GM21528 (cell line): ENCODE data around the gene LY86.
"Not testable (repeated sequence)": the region's sequence is repeated elsewhere in the genome, so short reads cannot be mapped to it uniquely, and the experiment has no call there.

Source experiments
- ATAC-seq: cut with Tn5 transposase; IDR thresholded peaks from one replicate; pipeline ENCODE4 v1.9.1; 2021; ENCODE audit warnings: mild to moderate bottlenecking, moderate library complexity; ENCODE audit not compliant: unreplicated experiment, low FRiP score

LY86 gene

DNA sequence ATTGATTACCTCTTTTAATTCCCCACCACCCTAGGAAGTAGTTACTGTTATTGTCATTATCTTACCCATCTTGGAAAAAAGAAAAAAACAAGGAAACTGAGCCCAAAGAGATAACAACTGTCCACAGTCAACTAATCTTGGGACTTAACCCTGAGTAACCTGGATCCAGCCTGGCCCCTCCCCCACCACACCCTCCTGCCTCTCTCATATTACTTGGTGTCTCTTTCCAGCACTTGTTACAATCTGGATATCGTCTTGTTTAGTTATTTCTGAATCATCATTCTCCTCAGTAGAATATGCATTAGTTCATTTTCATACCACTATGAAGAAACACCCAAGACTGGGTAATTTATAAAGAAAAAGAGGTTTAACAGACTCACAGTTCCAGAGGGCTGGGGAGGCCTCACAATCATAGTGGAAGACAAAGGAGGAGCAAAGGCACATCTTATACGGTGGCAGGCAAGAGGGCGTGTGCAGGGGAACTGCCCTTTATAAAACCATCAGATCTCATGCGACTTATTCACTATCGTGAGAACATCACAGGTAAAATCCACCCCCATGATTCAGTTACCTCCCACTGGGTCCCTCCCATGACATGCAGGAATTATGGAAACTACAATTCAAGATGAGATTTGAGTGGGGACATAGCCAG lies 60.3 kb downstream of the LY86 start:
- ATAC-seq, result no peak

DNA sequence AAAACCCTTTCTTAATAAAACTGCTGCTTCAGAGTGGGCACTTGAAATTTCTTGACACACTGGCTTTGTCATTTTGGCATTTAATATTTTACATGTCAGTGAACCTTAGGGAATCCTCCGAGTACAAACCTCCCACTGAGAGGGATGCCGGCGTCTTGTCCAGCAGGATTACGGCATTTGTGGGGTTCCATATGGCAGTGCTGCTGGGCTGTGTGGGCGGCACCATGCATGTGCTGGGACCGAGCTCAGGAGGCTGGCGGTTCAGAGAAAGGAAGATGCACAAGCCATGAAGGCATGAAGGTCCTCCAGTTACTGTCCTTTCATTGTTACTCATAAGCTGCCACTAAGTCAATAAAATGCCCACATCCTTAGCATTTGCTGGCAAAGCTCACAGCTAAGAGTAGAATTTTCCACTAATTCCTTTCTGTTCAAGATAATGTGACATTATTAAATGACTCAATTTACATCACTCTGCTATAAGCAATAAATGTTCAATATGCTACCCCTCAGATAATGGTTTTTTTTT lies 61.4 kb downstream of the LY86 start:
- ATAC-seq, result no peak

GRCh38 chr6:6650839-6651238 lies 62.3 kb downstream of the LY86 start:
- ATAC-seq, result no peak

DNA sequence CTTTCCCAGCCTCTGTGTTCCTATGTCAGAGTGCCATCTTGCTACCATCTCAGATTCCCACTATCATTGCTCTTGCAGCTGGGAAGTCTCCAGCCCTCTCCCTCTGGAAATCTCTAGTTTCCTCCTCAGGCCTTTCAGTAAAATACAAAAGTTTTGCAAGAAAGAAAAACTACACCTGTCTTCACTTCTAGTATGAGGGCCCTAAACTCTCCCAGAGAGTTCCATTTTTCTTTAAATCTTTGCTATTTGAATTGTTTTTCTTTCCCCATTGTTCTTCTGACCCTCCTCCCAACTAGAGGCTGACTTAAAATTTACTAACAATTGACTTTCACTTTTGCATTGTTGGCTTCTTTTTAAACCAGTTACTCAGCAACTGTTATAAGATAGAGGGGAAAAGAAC lies 62.8 kb downstream of the LY86 start:
- ATAC-seq, result no peak

DNA sequence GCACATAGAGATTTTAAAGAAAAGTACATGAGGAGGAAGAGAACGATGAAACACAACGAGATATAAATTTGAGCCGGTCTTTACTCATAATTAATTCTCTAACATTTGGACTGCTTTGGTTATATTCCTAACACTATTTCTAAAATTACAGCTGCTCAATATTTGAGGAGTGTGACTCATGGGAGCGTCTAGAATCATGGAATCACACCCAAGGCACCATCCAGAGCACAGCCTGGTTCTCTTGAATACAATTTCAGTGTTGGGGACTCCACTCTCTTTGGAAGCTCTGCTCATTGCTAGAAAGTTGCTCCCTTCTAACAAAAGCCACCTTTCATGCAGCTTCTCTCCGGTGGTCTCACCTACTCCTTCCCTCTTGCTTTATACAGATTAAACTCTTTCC lies 64.4 kb downstream of the LY86 start:
- no peak for ATAC-seq

DNA sequence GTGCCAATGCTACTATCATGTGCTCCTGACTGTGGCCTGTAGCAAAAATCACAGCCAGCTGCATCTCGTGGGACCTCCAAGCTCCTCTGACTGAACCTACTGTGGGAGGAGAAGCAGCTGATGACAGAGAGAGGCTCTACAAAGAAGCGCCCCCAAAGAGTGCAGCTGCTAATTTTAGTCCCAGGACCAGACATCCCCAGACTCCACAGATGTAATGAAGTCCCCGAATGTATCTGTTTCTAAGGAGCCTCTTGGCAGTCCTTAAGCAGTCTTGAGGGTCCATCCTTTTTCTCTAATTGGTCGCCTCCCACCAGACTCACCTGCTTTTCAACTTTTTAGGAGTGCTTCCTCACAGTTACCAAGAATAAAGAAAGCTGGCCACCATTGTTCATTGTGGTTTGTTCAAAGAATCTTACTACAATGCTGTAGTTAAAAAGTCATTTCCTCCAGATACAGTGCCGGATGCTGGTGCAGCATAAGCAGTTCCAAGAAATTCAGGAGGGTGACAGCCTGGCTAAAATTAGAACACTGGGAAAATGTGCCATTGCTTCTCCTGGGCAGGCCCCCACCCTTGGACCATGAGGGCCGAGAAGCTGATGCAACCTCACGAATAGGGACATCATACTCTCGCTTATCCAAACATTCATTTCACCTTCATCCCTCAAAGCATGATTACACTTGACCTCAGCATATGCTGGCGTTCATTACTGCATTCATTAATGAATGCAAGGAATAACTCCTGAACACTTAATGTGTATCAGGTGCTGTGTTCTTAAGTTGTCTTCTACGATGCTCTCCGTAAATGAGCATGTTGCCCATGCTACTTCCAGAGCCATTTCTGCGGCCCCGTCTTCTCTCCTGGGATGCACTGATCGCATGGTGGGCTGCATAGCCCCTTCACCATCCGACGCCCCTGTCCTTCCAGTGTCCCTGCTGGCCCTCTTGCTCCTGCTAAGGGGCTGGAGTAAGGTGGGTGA lies 66.4 kb downstream of the LY86 start:
- no peak for ATAC-seq

DNA sequence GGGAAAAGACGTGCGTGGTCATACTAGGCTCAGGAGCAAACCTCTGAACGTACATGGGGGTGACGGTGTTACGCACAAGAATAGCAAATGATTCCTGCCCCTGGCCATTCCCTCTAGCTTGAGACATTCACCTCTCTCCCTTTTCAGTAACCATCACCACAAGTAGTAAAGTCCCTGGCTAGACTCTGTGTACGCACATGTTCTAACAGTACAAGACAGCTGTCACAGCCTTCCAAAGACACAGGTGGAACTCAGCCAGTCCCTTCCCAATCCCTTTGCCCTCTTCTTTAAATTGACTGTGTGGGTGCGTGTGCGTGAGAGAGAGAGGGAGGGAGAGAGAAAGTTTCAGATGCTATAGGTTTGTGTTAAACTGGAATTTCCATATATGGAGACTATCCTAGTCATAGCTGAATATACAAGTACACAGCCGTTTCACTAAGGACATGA lies 67.3 kb downstream of the LY86 start:
- ATAC-seq, result no peak

DNA sequence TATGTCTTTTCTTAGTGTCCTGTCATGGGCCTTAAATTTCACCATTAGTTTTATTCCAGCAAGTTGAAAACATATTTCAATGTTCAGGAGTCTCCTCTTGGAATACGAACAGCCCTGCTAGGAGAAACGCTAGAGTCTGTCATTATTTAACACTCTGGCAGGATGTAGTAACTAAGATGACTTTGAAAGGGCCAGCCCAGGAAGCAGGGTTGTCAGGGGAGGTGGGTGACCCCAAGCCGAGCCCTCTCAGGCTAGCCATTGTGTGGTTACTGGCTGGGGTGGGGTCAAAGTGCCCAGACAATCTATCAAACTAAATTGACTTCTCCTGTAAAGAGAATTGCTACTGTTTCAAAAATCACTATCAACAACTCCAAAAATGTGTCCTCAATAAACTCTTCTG lies 67.8 kb downstream of the LY86 start:
- no peak for ATAC-seq

- no peak for ATAC-seq
Measured at GRCh38 chr6:6657085-6657819, 68.7 kb downstream of the LY86 start.

DNA sequence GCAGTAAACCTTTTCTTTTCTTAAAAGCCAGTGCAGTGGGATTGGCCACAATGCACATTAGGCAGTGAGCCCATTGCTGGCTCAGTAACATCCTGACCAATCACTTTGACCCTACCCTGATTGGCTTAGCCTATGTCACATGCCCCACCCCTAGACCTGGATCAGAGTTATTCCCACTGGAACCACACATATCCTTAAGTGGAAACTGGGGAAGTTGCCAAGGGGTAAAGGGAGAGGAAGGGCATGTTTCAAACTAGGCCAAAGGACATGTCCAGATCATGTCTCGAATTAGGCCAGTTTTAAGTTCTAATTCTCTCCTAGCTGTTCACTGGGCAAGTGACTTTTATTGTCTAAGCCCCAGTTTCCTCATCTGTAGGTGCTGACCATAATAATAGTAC lies 69.3 kb downstream of the LY86 start:
- ATAC-seq, result no peak

GRCh38 chr6:6659600-6660327 lies 71.2 kb downstream of the LY86 start:
- ATAC-seq, result peak; percentile 56

- ATAC-seq, result no peak
Measured at GRCh38 chr6:6660339-6661045, 72.0 kb downstream of the LY86 start.

DNA sequence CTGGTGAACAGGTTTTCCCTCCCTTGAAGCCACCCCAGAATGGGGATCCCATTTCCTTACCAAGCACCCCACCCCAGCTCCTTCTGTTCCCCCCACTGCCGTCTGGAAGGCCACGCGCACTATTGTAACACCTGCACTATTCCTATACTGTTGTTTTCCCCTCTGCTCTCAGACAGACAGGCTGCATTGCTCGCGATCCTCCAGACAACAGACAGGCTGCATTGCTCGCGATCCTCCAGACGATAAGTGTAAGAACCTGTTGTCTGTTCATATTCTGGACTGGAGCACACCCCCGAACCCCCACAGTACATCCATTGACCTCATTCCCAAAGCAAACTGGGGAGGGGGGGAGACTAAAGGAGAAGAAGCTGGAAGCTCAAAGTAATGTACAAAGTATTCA lies 72.7 kb downstream of the LY86 start:
- ATAC-seq, result no peak

DNA sequence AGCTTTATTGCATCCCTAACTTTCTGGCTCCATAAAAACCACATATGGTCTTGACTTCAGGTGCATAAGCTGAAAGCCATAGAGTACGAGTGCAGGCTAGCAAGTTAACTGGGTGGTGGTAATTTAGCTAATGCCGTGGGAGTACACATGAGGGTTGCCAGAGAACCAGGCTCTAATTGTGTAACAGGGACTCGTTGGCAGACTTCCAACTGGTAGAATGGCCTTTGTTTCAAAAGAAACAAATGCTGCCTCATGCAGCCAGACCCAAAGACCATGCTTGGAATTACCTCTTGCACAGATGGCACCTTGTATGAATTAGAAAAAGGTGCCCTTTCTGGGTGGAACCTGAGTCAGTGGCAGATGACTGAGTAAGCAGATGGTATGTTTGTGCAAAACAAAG lies 73.2 kb downstream of the LY86 start:
- ATAC-seq, result no peak

DNA sequence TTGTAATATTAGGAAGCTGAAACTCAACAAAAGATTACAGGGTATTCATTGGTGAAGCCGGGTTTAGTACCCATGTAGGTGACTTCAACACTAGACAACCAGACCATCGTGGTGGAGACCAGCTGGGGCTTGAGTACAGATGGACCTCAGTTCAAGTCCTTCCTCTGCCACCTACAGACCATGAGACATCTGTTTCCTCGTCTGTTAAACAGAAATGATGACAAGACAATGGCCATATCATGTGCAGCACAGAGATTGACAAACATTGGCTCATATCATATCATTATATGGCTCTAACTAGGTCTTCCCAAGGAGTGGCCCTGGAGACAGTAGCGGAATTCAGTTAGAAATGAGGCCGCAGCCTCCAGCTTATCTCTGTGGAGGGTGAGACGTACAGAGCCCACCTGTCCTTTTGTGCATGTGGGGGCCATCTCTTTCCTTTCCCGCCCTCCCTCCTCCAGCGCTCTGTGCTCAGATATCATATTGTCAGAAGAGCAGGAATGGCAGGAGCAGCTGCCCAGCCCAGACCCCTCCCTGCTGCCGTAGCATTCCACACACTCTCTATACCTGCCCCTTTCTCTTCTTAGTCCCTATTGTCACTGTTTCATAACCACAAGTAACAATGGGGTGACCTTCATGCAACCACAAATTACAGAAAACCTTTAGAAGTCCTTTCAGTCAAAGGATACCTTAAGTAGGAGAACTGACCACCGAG lies 75.1 kb downstream of the LY86 start:
- ATAC-seq, result no peak

GRCh38 chr6:6665555-6666243 lies 77.2 kb downstream of the LY86 start:
- ATAC-seq, result no peak

DNA sequence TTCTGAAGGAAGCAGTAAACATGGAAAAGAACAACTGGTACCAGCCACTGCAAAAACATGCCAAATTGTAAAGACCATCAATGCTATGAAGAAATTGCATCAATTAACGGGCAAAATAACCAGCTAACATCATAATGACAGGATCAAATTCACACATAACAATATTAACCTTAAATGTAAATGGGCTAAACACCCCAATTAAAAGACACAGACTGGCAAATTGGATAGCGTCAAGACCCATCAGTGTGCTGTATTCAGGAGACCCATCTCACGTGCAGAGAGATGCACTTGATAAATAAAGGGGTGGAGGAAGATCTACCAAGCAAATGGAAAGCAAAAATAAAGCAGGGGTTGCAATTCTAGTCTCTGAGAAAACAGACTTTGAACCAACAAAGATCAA lies 81.6 kb downstream of the LY86 start:
- ATAC-seq, result not testable (repeated sequence)

DNA sequence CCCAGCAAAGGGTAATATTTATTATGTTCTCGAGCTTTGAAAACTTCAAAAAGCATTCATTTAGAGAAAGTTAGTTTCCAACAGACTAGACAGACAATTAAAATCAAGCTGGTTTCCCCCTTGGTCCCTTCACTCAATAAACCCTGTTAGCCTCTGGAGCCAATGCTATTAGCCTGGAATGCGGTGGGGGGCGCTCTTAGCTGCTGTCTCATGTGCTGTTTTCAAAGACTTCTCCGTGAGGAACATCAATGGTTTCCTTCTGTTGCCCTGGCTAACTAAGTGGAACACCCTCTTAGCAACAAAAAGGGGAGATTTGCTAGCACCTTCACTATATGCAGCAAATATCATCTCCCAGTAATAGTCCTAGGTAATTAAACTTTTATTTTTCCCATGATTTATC lies 86.4 kb downstream of the LY86 start:
- no peak for ATAC-seq
